Suprapubic skin (tissue), 4 donors: ENCODE results near the gene NEURL4.

Source experiments
- POLR2A ChIP-seq, 2 donors: fragments of 450-650 bp; IDR thresholded peaks; one replicate each; pipeline ENCODE4 v1.6.1; 2017; ENCODE audit warnings: antibody characterized with exemption in 2 of 2, mild to moderate bottlenecking in 2 of 2, moderate library complexity in 2 of 2
- POLR2AphosphoS5 ChIP-seq, 3 donors: sonication (generic); formaldehyde crosslinking; IDR thresholded peaks; one replicate each; pipeline ENCODE4 v1.6.1; 2017; ENCODE audit warnings: antibody characterized with exemption in 3 of 3
- TF ChIP-seq, protein P1 (sequence below), 2 donors: fragments of 200-600 bp in 1 of 2; fragments of 450-650 bp in 1 of 2; sonication (generic) in 1 of 2; IDR thresholded peaks; one replicate each; pipeline ENCODE4 v1.5.1; 2016 to 2019; ENCODE audit warnings: antibody characterized with exemption in 2 of 2, mild to moderate bottlenecking in 1 of 2, moderate library complexity in 1 of 2

DNA sequence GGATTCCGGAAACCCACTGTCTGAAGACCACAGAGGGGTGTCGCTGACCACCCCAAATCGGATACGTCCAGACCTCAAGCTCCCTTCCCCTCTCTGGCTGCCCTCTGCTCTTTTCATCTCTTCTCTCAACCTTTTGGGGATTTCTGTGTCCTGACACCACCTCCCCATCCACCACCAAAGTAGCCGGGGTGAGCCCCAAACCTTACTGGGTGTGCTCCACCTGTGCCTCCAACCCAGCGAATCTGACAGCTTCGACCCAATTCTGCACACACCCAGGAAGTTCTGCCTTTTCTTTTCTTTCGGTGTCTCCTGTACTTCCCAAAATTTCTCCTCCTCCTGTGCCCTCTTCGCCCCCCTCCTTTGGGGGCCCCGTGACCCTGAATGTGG lies 23.4 kb upstream of the NEURL4 start:
- TF ChIP-seq POLR2AphosphoS5 (IDR thresholded peaks at IDR 0.05) (no peak), POLR2A (IDR thresholded peaks at IDR 0.05) (no peak)
- TF ChIP-seq, protein P1, sequence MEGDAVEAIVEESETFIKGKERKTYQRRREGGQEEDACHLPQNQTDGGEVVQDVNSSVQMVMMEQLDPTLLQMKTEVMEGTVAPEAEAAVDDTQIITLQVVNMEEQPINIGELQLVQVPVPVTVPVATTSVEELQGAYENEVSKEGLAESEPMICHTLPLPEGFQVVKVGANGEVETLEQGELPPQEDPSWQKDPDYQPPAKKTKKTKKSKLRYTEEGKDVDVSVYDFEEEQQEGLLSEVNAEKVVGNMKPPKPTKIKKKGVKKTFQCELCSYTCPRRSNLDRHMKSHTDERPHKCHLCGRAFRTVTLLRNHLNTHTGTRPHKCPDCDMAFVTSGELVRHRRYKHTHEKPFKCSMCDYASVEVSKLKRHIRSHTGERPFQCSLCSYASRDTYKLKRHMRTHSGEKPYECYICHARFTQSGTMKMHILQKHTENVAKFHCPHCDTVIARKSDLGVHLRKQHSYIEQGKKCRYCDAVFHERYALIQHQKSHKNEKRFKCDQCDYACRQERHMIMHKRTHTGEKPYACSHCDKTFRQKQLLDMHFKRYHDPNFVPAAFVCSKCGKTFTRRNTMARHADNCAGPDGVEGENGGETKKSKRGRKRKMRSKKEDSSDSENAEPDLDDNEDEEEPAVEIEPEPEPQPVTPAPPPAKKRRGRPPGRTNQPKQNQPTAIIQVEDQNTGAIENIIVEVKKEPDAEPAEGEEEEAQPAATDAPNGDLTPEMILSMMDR (IDR thresholded peaks at IDR 0.05) = peak in 1 of 2 donors; percentile 21
